ENCODE measurements around the gene USP13. TPM values are rescaled to one million over a fixed set of nuclear protein-coding genes. Genes with fewer than 3 reads are reported as not detected.

Gene USP13, protein sequence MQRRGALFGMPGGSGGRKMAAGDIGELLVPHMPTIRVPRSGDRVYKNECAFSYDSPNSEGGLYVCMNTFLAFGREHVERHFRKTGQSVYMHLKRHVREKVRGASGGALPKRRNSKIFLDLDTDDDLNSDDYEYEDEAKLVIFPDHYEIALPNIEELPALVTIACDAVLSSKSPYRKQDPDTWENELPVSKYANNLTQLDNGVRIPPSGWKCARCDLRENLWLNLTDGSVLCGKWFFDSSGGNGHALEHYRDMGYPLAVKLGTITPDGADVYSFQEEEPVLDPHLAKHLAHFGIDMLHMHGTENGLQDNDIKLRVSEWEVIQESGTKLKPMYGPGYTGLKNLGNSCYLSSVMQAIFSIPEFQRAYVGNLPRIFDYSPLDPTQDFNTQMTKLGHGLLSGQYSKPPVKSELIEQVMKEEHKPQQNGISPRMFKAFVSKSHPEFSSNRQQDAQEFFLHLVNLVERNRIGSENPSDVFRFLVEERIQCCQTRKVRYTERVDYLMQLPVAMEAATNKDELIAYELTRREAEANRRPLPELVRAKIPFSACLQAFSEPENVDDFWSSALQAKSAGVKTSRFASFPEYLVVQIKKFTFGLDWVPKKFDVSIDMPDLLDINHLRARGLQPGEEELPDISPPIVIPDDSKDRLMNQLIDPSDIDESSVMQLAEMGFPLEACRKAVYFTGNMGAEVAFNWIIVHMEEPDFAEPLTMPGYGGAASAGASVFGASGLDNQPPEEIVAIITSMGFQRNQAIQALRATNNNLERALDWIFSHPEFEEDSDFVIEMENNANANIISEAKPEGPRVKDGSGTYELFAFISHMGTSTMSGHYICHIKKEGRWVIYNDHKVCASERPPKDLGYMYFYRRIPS
- total RNA-seq (6.4 TPM), polyA plus RNA-seq (1 to 10 TPM; 3.2 to 6.5 (median 3.6) TPM)

DNA sequence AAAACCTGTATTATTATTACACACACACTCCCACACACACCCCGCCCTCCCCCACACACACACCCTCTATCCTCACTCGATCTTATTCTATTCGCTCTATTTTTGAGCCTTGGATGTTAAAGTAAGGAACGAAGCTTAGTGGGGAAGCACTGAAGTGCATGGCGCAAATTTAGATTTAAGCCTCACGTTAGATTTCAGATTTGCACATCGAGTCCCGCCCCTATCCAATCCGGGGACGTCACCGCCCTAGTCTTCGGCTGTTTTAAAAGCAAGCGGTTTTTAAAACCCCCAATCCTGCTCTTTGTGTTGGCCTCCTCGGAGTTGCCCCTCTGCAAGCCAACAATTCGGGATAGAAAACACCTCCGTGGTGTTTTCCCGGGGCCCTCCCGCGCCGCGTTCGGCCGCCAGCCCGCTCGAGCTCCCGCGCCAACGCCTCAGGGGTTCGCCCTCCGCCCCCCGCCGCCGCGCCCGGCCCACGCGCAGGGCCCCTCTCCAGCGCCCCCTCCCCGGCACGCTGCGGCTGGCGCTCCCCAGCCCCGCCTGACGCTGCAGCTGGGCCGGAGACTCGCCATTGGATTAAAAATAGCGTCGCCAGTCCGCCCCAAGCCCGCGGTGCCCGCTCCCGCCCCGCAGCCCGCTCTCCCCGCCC is at the start of gene USP13:
USP13 (plus strand) TSS at position 594 of the 649 bp plus-strand sequence. CDS start 186 bp downstream, outside the sequence.
- H3K27me3 Mint-ChIP-seq: peaks cover 24% of the 10 kb centered on the region
- DNase-seq: peak; percentile 43 to 82 (median 66)

DNA sequence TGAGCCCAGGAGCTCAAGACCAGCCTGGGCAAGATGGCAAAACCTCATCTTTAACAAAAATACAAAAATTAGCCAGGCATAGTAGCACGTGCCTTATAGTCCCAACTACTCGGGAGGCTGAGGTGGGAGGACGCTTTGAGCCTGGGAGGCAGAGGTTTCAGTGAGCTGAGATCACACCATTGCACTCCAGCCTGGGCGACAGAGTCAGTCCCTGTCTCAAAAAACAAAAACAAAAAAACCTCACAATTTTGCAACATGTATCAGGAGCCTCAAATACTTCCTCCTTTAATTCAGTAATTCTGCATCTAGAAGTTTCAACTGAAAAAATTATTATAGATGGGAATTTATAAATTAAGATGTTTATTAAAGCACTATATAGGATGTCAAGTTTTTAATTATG is 49.5 kb upstream of the USP13 start:
- H3K36me3 Mint-ChIP-seq: peaks cover 18% of the 10 kb centered on the region
- H3K4me3 Mint-ChIP-seq: peak overlapping the region; percentile 94 to 100 (median 97)
- no peaks in the 10 kb centered on the region for H3K9me3 Mint-ChIP-seq
- Histone ChIP-seq H3K27me3 (ENCODE audit: control insufficient read depth, insufficient read depth, low read length) (no peaks in the 10 kb centered on the region), H3K4me3 (ENCODE audit: low read depth, low read length) (peak overlapping the region; percentile 99), H3K9me3 (ENCODE audit: control insufficient read depth in 2 of 2, low read length in 2 of 2) (no peaks in the 10 kb centered on the region), H3K4me1 (ENCODE audit: control insufficient read depth, insufficient read depth, low read length, poor library complexity, severe bottlenecking) (peaks cover 22% of the 10 kb centered on the region), H3K36me3 (ENCODE audit: control insufficient read depth, insufficient read depth, low read length) (peaks cover 39% of the 10 kb centered on the region), H3K27ac (ENCODE audit: insufficient read depth, low read length, poor library complexity, severe bottlenecking) (peak overlapping the region; percentile 10)
- H3K27me3 Mint-ChIP-seq: no peaks in the 10 kb centered on the region
- H3K27ac Mint-ChIP-seq: peak overlapping the region in 2 of 3 donors; percentile 69 to 99
- DNase-seq: no peak
- peaks cover 25 to 56% (median 37%) of the 10 kb centered on the region in 4 donors for H3K4me1 Mint-ChIP-seq
- no peak for ATAC-seq (ENCODE audit: low read depth in 2 of 2)

More for the DNA sequence above, at the start of gene USP13:
- Mint-ChIP-seq H3K27ac (peak within 1 kb of the TSS; percentile 84 to 93 (median 88)), H3K4me3 (peak within 1 kb of the TSS; percentile 90 to 98 (median 94)), H3K9me3 (no peaks in the 10 kb centered on the region), H3K36me3 (no peaks in the 10 kb centered on the region), H3K4me1 (peaks cover 13 to 37% (median 23%) of the 10 kb centered on the region in 4 donors)
- H3K27ac ChIP-seq (ENCODE audit: insufficient read depth, low read length, poor library complexity, severe bottlenecking): peak within 1 kb of the TSS; percentile 47
- H3K27me3 ChIP-seq (ENCODE audit: control insufficient read depth, insufficient read depth, low read length): no peaks in the 10 kb centered on the region
- peak within 1 kb of the TSS; percentile 79 for H3K4me3 ChIP-seq (ENCODE audit: low read depth, low read length)
- no peaks in the 10 kb centered on the region for H3K36me3 ChIP-seq (ENCODE audit: control insufficient read depth, insufficient read depth, low read length)
- ATAC-seq (ENCODE audit: low read depth in 2 of 2): peak; percentile 61 to 63
- no peaks in the 10 kb centered on the region for H3K9me3 ChIP-seq (ENCODE audit: control insufficient read depth in 2 of 2, low read length in 2 of 2)
- H3K4me1 ChIP-seq (ENCODE audit: control insufficient read depth, insufficient read depth, low read length, poor library complexity, severe bottlenecking): peaks cover 20% of the 10 kb centered on the region

DNA sequence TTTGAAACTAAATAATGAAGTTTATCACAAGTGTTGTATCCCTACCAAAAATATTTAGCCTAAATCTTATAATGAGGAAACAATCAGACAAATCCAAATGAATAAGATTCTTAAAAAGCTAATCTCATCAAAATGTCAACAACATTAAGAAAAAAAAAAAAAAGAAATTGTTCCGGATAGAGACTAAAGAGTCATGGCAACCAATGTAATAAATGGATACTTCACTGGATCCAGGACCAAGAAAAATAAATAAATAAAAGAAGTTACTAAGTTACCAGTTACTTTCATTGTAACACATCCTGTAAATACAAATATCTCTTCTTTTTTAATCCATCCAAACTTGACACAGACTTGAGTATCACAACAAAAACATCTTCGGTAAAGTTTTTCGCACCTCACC is 49.0 kb upstream of the USP13 start:
- Histone ChIP-seq H3K27ac (ENCODE audit: insufficient read depth, low read length, poor library complexity, severe bottlenecking) (peak overlapping the region; percentile 93), H3K9me3 (ENCODE audit: control insufficient read depth in 2 of 2, low read length in 2 of 2) (no peaks in the 10 kb centered on the region), H3K27me3 (ENCODE audit: control insufficient read depth, insufficient read depth, low read length) (no peaks in the 10 kb centered on the region), H3K4me1 (ENCODE audit: control insufficient read depth, insufficient read depth, low read length, poor library complexity, severe bottlenecking) (peaks cover 27% of the 10 kb centered on the region), H3K36me3 (ENCODE audit: control insufficient read depth, insufficient read depth, low read length) (peaks cover 34% of the 10 kb centered on the region), H3K4me3 (ENCODE audit: low read depth, low read length) (peak overlapping the region; percentile 99)
- Mint-ChIP-seq H3K4me1 (peaks cover 25 to 59% (median 39%) of the 10 kb centered on the region in 4 donors), H3K27me3 (no peaks in the 10 kb centered on the region), H3K4me3 (peak overlapping the region; percentile 94 to 100 (median 97)), H3K27ac (peak overlapping the region; percentile 98 to 100 (median 99)), H3K36me3 (peaks cover 18% of the 10 kb centered on the region), H3K9me3 (no peaks in the 10 kb centered on the region)
- DNase-seq (no peak), ATAC-seq (ENCODE audit: low read depth in 2 of 2) (no peak)

DNA sequence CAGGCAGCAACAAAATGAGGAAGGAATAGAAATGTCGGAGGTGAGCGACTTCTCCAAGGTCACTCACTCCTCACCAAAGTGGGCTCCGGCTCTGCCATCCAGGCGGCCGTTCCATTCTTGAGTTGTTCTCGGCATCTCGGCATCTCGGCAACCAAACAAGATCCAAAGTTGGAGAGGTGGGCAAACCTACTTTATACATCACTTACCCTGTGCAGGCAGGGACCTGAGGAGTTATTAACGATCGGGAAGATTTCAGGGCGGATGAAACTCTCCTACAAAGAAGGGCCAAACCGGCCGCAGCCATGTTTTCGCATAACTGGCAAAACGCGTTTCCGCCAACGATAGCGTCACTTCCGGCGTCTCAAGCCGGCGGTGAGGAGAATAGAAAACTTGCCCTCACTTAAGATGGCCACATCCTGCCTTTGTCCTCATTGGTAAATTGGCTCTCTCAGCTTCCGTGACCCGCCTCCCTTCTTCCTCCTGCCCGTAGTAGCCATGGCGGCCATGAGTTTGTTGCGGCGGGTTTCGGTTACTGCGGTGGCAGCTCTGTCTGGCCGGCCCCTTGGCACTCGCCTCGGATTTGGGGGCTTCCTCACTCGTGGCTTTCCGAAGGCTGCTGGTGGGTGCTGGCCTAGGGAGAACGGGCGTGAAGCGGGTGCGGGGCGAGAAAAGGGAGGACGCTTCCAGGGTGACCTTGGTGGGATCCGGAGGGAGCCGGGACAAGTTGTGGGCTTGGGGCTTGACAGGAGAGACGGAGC is 48.3 kb upstream of the USP13 start, which contains the start of the genes MRPL47 and NDUFB5:
MRPL47 (minus strand) TSS at position 318 of the 758 bp plus-strand sequence; CDS start at position 304, 14 bp downstream.
NDUFB5 (plus strand) TSS at position 474 of the 758 bp plus-strand sequence; CDS start at position 496, 22 bp downstream.
- peak; percentile 92 to 98 (median 93) for DNase-seq
- Histone ChIP-seq H3K4me1 (ENCODE audit: control insufficient read depth, insufficient read depth, low read length, poor library complexity, severe bottlenecking) (peaks cover 34% of the 10 kb centered on the region), H3K4me3 (ENCODE audit: low read depth, low read length) (peak within 1 kb of the TSS; percentile 99), H3K36me3 (ENCODE audit: control insufficient read depth, insufficient read depth, low read length) (peaks cover 28% of the 10 kb centered on the region), H3K27ac (ENCODE audit: insufficient read depth, low read length, poor library complexity, severe bottlenecking) (peak within 1 kb of the TSS; percentile 93), H3K9me3 (ENCODE audit: control insufficient read depth in 2 of 2, low read length in 2 of 2) (no peaks in the 10 kb centered on the region), H3K27me3 (ENCODE audit: control insufficient read depth, insufficient read depth, low read length) (no peaks in the 10 kb centered on the region)
- peaks cover 14% of the 10 kb centered on the region for H3K36me3 Mint-ChIP-seq
- no peaks in the 10 kb centered on the region for H3K27me3 Mint-ChIP-seq
- peak; percentile 96 to 97 for ATAC-seq (ENCODE audit: low read depth in 2 of 2)
- peak within 1 kb of the TSS; percentile 98 to 100 (median 99) for H3K27ac Mint-ChIP-seq
- H3K4me3 Mint-ChIP-seq: peak within 1 kb of the TSS; percentile 94 to 100 (median 97)
- H3K9me3 Mint-ChIP-seq: no peaks in the 10 kb centered on the region
- H3K4me1 Mint-ChIP-seq: peaks cover 31 to 61% (median 40%) of the 10 kb centered on the region in 4 donors

DNA sequence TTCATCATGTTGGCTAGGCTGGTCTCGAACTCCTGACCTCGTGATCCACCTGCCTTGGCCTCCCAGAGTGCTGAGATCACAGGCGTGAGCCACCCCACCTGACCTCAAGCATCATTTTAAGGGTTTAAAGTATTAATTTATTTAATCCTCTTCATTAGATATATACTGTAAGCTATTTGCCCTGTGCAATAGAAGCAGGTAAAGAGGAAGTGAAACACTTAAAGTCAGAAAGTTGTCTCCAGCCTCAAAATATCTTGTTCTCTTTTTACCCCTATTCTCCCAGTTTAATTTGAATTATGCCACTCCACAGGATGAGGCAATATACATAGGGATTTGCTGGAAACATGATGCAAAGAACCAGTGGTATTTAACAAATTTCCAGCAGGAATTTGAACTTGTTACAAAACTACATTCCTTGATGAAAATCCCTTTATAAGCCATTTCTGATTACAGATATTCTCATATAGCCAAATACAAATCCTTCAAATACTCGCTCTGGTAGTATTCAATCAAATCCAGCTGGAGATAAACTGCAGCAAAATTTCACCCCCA is 46.2 kb upstream of the USP13 start:
- Histone ChIP-seq H3K4me1 (ENCODE audit: control insufficient read depth, insufficient read depth, low read length, poor library complexity, severe bottlenecking) (peaks cover 40% of the 10 kb centered on the region), H3K36me3 (ENCODE audit: control insufficient read depth, insufficient read depth, low read length) (peaks cover 6% of the 10 kb centered on the region), H3K27me3 (ENCODE audit: control insufficient read depth, insufficient read depth, low read length) (no peaks in the 10 kb centered on the region), H3K9me3 (ENCODE audit: control insufficient read depth in 2 of 2, low read length in 2 of 2) (no peaks in the 10 kb centered on the region), H3K4me3 (ENCODE audit: low read depth, low read length) (no peak overlapping the region), H3K27ac (ENCODE audit: insufficient read depth, low read length, poor library complexity, severe bottlenecking) (no peak overlapping the region)
- H3K27me3 Mint-ChIP-seq: no peaks in the 10 kb centered on the region
- peaks cover 33 to 69% (median 39%) of the 10 kb centered on the region in 4 donors for H3K4me1 Mint-ChIP-seq
- H3K27ac Mint-ChIP-seq: peak overlapping the region in 2 of 3 donors; percentile 52 to 88
- H3K9me3 Mint-ChIP-seq: no peaks in the 10 kb centered on the region
- DNase-seq (no peak), ATAC-seq (ENCODE audit: low read depth in 2 of 2) (no peak)
- H3K4me3 Mint-ChIP-seq: peak overlapping the region; percentile 61 to 84 (median 62)
- H3K36me3 Mint-ChIP-seq: peaks cover 5% of the 10 kb centered on the region

DNA sequence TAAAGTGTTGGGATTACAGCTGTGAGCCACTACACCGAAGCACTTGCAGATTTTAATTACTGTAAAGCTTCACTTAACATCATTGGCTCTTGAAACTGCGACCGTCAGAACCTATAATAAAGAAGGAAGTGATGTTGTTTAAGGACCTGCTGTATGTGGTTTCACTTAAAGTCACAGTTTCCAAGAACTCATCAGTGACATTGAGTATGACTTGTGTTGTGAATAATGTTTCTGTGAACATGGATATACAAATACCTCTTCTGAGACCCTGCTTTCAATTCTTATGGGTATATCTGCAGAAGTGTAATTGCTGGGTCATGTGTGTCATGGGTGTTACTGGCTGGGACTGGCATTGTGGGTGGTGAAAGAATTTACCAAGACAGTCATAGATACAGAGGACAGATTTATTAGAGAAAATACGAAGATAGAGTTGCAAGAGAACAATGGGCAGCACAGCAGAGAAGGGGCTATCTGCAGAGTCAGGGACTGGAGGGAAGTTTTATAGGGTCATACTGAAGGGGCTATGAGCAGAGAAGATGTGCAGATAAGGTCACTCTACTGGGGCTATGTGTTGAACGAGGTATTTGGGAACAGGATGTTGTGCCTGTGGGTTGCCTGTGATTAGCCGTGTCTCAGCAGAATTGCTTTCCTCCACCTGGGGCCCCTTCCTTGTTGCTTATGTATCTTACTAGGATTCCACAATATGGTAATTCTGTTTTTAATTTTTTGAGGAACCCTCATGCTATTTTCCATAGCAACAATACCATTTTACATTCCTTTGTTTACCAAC is 43.7 kb upstream of the USP13 start:
- H3K27me3 ChIP-seq (ENCODE audit: control insufficient read depth, insufficient read depth, low read length): no peaks in the 10 kb centered on the region
- Mint-ChIP-seq H3K9me3 (no peaks in the 10 kb centered on the region), H3K4me1 (peaks cover 36 to 59% (median 46%) of the 10 kb centered on the region in 4 donors), H3K27ac (peak overlapping the region; percentile 88), H3K36me3 (peaks cover 5% of the 10 kb centered on the region), H3K4me3 (peak overlapping the region; percentile 34 to 50 (median 45)), H3K27me3 (no peaks in the 10 kb centered on the region)
- peaks cover 30% of the 10 kb centered on the region for H3K4me1 ChIP-seq (ENCODE audit: control insufficient read depth, insufficient read depth, low read length, poor library complexity, severe bottlenecking)
- no peaks in the 10 kb centered on the region for H3K9me3 ChIP-seq (ENCODE audit: control insufficient read depth in 2 of 2, low read length in 2 of 2)
- peaks cover 2% of the 10 kb centered on the region for H3K36me3 ChIP-seq (ENCODE audit: control insufficient read depth, insufficient read depth, low read length)
- DNase-seq: peak in 2 of 3 donors; percentile 45 to 90
- peak; percentile 56 to 57 for ATAC-seq (ENCODE audit: low read depth in 2 of 2)
- H3K4me3 ChIP-seq (ENCODE audit: low read depth, low read length): peak overlapping the region; percentile 78
- H3K27ac ChIP-seq (ENCODE audit: insufficient read depth, low read length, poor library complexity, severe bottlenecking): peak overlapping the region; percentile 77
